Keratinocyte (primary cell): ENCODE measurements around the gene HEXIM1. TPM values are rescaled to one million over a fixed set of nuclear protein-coding genes. Genes with fewer than 3 reads are reported as not detected.

Experiments used
- DNase-seq: peaks from one replicate; pipeline ENCODE4 v3.0.0-alpha.2; 2011; ENCODE audit warnings: low read depth, missing footprints, low spot score
- FAIRE-seq: peaks from 2 replicates; lab custom pipeline; 2011; peaks lifted over from hg19 to GRCh38; lab: Jason Lieb, UNC
- H2AFZ ChIP-seq: 2 replicates; pipeline ENCODE4 v1.6.0; 2012; ENCODE audit warnings: low read length, control low read depth, inconsistent platforms; ENCODE audit not compliant: control insufficient read depth
- H3K27ac ChIP-seq: 2 replicates; pipeline ENCODE4 v1.5.1; 2011; ENCODE audit warnings: low read length; ENCODE audit not compliant: control insufficient read depth, insufficient read depth
- H3K27me3 ChIP-seq: 3 replicates; pipeline ENCODE4 v1.6.0; 2011; ENCODE audit warnings: low read length; ENCODE audit not compliant: control insufficient read depth, insufficient read depth; ENCODE audit errors: extremely low read depth
- H3K36me3 ChIP-seq, 2 experiments: 2 replicates in 1 of 2; 3 replicates in 1 of 2; pipeline ENCODE4 v1.5.1; 2011; ENCODE audit warnings: low read length in 2 of 2, mild to moderate bottlenecking in 1 of 2; ENCODE audit not compliant: control insufficient read depth in 2 of 2, insufficient read depth in 2 of 2; ENCODE audit errors: extremely low read depth in 1 of 2
- H3K4me1 ChIP-seq: 3 replicates; pipeline ENCODE4 v1.5.1; 2011; ENCODE audit warnings: low read length; ENCODE audit not compliant: control insufficient read depth, insufficient read depth; ENCODE audit errors: extremely low read depth
- H3K4me2 ChIP-seq: 3 replicates; pipeline ENCODE4 v1.6.0; 2011; ENCODE audit warnings: low read depth, low read length; ENCODE audit not compliant: control insufficient read depth, insufficient read depth; ENCODE audit errors: extremely low read depth
- H3K4me3 ChIP-seq, 3 experiments: fragments of 200-600 bp in 1 of 3; sonication (generic) in 1 of 3; 2 replicates in 2 of 3; 3 replicates in 1 of 3; pipeline ENCODE4 v1.5.1; 2011 to 2016; ENCODE audit warnings: low read length in 3 of 3, mild to moderate bottlenecking in 3 of 3, control low read depth in 2 of 3, inconsistent platforms in 1 of 3, low read depth in 1 of 3, mixed read lengths in 1 of 3, mixed run types in 1 of 3, moderate library complexity in 1 of 3; ENCODE audit not compliant: control insufficient read depth in 2 of 3, insufficient read depth in 2 of 3; ENCODE audit errors: extremely low read depth in 1 of 3
- H3K79me2 ChIP-seq: 2 replicates; pipeline ENCODE4 v1.6.0; 2012; ENCODE audit warnings: low read length; ENCODE audit not compliant: control insufficient read depth, insufficient read depth
- H3K9ac ChIP-seq: 3 replicates; pipeline ENCODE4 v1.6.0; 2011; ENCODE audit warnings: low read length; ENCODE audit not compliant: control insufficient read depth, insufficient read depth; ENCODE audit errors: extremely low read depth
- H3K9me1 ChIP-seq: 3 replicates; pipeline ENCODE4 v1.6.0; 2011; ENCODE audit warnings: low read length; ENCODE audit not compliant: control insufficient read depth, insufficient read depth; ENCODE audit errors: extremely low read depth
- H3K9me3 ChIP-seq: 2 replicates; pipeline ENCODE4 v1.5.1; 2012; ENCODE audit warnings: low read depth, low read length; ENCODE audit not compliant: control insufficient read depth
- H4K20me1 ChIP-seq: 3 replicates; pipeline ENCODE4 v1.6.0; 2011; ENCODE audit warnings: low read length; ENCODE audit not compliant: control insufficient read depth, insufficient read depth; ENCODE audit errors: extremely low read depth
- EZH2 ChIP-seq: IDR thresholded peaks from one replicate; pipeline ENCODE4 v1.6.1; 2012; ENCODE audit warnings: inconsistent platforms, mild to moderate bottlenecking, low read length, moderate library complexity
- dilution Hi-C: fragments of 300-500 bp; cut with MboI; formaldehyde crosslinking; loops from one replicate; pipeline ENCODE4 v1.7.0; 2020; ENCODE audit warnings: low sequenced_read_pairs; ENCODE audit not compliant: extremely low pct_ligation_motif_present
- polyA plus RNA-seq, 5 experiments: library from polyadenylated mRNA; depleted of rRNA in 3 of 5; stranded (reverse) in 3 of 5; stranded (forward) in 1 of 5; unstranded in 1 of 5; fragments of >200 nt; gene quantifications; 1 replicate in 1 of 5; 2 replicates in 3 of 5; 3 replicates in 1 of 5; pipeline versions ENCODE4 v1.2.1 to v1.2.3, GENCODE V29; 2011 to 2012; ENCODE audit warnings: missing spikeins in 2 of 5, low read depth in 1 of 5, low replicate concordance in 1 of 5
- TF ChIP-seq, protein P1 (sequence below), 3 experiments: IDR thresholded peaks in 1 of 3; conservative IDR thresholded peaks in 1 of 3; optimal IDR thresholded peaks in 1 of 3; 2 replicates in 2 of 3; 3 replicates in 1 of 3; pipeline versions ENCODE3 to v1.5.1; 2011; ENCODE audit warnings: low read length in 3 of 3, mild to moderate bottlenecking in 3 of 3, moderate library complexity in 2 of 3, control low read depth in 1 of 3, inconsistent platforms in 1 of 3; ENCODE audit not compliant: insufficient read depth in 2 of 3; ENCODE audit errors: extremely low read depth in 1 of 3

HEXIM1 gene
- polyA plus RNA-seq, 1 donor (not counting 4 experiments of a cell fraction or from before 2014, with no cell fraction given) = 19.9 TPM

DNA sequence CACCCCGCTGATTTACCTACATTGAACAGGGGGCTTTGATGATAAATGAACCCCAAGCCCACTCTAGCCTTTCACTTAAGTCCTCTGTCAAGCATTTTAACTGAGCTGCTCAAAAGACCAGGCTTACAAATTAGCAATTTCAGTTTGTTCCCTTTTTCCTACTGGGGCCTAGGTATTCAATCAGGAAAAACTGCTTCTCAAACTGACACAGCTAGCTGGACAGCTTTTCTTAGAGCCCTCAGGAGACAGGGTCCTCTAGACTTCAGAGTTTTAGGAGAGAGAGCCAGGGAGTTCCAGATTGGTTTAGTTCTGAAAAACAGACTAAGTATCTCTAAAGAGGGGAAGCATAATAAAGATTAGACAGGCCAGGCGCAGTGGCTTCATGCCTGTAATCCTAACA is 7.2 kb downstream of the HEXIM1 start:
- Histone ChIP-seq H3K4me3 (no peak overlapping the region), H4K20me1 (peaks cover 6% of the 10 kb centered on the region), H3K9ac (no peak overlapping the region), H3K79me2 (peaks cover 34% of the 10 kb centered on the region), H3K36me3 (peaks cover 0 to 4% of the 10 kb centered on the region in 2 experiments), H2AFZ (no peak overlapping the region), H3K4me1 (peaks cover 17% of the 10 kb centered on the region), H3K9me1 (no peaks in the 10 kb centered on the region), H3K27ac (no peak overlapping the region), H3K4me2 (no peak overlapping the region), H3K9me3 (no peaks in the 10 kb centered on the region), H3K27me3 (no peaks in the 10 kb centered on the region)
- FAIRE-seq (no peak), DNase-seq (no peak)
- dilution Hi-C loops = no loop called here
- no peak for TF ChIP-seq EZH2
- TF ChIP-seq, protein P1, sequence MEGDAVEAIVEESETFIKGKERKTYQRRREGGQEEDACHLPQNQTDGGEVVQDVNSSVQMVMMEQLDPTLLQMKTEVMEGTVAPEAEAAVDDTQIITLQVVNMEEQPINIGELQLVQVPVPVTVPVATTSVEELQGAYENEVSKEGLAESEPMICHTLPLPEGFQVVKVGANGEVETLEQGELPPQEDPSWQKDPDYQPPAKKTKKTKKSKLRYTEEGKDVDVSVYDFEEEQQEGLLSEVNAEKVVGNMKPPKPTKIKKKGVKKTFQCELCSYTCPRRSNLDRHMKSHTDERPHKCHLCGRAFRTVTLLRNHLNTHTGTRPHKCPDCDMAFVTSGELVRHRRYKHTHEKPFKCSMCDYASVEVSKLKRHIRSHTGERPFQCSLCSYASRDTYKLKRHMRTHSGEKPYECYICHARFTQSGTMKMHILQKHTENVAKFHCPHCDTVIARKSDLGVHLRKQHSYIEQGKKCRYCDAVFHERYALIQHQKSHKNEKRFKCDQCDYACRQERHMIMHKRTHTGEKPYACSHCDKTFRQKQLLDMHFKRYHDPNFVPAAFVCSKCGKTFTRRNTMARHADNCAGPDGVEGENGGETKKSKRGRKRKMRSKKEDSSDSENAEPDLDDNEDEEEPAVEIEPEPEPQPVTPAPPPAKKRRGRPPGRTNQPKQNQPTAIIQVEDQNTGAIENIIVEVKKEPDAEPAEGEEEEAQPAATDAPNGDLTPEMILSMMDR (optimal IDR thresholded peaks at IDR 0.05 in 1 of 3, IDR thresholded peaks at IDR 0.05 in 1 of 3, conservative IDR thresholded peaks at IDR 0.05 in 1 of 3; ENCODE audit: extremely low read depth in 1 of 3, insufficient read depth in 2 of 3, low read length in 3 of 3) = no peak

DNA sequence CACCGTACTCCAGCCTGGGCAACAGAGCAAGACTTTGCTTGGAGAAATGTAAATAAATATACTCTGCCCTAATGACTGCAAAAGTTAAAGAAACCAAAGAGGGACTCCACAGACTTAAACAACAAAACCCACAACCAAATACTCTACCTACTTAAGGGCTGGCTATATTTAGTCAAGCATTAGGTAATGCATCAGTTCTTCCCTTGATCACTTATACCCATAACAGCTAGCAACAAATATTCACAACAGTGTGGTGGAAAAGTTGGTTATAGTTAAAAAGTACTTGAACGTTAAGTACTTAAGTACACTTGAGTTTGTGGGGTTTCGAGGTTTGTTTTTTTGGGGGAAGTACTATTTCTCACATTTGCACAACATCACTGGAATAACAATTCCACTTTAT is 8.0 kb downstream of the HEXIM1 start:
- H3K9me3 ChIP-seq = no peaks in the 10 kb centered on the region
- no peak overlapping the region for H2AFZ ChIP-seq
- no peak overlapping the region for H3K27ac ChIP-seq
- no peak overlapping the region for H3K9ac ChIP-seq
- no peak for DNase-seq
- no peak for FAIRE-seq
- H3K79me2 ChIP-seq = peaks cover 34% of the 10 kb centered on the region
- no peaks in the 10 kb centered on the region for H3K27me3 ChIP-seq
- no peak overlapping the region for H3K4me2 ChIP-seq
- H3K36me3 ChIP-seq = peaks cover 0 to 4% of the 10 kb centered on the region in 2 experiments
- TF ChIP-seq EZH2 = no peak
- TF ChIP-seq, protein P1 (optimal IDR thresholded peaks at IDR 0.05 in 1 of 3, IDR thresholded peaks at IDR 0.05 in 1 of 3, conservative IDR thresholded peaks at IDR 0.05 in 1 of 3; ENCODE audit: extremely low read depth in 1 of 3, insufficient read depth in 2 of 3, low read length in 3 of 3) = no peak
- dilution Hi-C loops = no loop called here
- peaks cover 11% of the 10 kb centered on the region for H3K4me1 ChIP-seq
- H4K20me1 ChIP-seq = peaks cover 6% of the 10 kb centered on the region
- no peaks in the 10 kb centered on the region for H3K9me1 ChIP-seq
- no peak overlapping the region for H3K4me3 ChIP-seq
